ENCODE data around the gene SLC47A1.
"Not testable (repeated sequence)": the region's sequence is repeated elsewhere in the genome, so short reads cannot be mapped to it uniquely, and the experiment has no call there.

Gene SLC47A1

DNA sequence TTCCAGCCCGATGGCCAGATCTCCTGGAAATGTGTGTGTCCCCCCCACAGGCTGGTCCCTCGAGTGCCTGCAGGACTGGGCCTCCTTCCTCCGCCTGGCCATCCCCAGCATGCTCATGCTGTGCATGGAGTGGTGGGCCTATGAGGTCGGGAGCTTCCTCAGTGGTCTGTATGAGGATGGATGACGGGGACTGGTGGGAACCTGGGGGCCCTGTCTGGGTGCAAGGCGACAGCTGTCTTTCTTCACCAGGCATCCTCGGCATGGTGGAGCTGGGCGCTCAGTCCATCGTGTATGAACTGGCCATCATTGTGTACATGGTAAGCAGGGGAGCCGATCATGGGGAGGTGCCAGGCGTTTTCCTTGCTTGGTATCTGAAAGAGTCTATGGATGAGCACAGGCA is 22.1 kb downstream of the SLC47A1 start:
- no peak for DNase-seq

DNA sequence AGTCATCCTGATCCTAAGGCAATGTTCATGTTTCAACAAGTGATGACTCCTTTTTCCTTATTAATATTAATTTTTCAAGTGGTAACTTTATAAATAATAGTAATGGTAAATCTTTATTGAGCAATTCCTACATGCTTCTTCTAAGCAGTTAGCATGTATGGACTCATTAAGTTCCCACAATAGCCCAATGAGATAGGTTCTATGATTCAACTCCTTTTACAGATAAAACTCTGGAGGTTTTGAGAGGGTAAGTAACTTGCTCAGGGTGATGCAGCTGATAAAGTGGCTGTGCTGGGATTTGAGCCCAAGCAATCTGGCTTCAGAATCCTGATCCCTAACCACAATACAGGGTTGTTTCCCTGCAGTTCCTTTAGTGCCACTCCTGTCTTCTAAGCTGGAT is 25.3 kb downstream of the SLC47A1 start:
- no peak for DNase-seq

DNA sequence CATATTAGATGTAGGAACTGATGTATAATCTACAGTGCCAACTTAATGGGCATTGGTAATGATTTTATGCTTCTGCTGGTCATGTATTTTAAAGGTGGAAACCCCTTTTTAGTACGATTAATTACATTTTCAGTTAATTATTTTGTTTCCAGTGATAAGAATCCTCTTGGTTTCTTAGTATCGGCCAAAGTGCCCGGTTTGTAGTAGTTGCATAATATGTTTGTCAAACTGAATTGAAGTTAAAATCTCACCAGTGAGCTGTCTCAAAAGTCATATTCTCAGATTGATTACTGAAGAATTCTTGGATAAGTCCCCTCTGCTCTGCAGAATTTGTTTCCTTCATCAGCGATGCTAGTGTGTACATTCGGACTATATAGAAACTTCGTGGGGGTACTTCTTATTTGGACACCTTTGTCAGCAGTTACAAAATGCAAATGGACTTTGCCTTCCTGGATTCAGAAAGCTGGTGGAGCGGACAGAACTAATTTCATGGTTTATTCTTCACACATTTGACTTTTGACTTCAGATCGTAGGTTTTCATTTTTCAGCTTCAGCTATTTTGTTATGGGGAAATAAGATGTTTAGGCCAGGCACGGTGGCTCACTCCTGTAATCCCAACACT is 28.2 kb downstream of the SLC47A1 start:
- DNase-seq = no peak

GRCh38 chr17:19565817-19566575 is 32.3 kb downstream of the SLC47A1 start:
- no peak for DNase-seq

DNA sequence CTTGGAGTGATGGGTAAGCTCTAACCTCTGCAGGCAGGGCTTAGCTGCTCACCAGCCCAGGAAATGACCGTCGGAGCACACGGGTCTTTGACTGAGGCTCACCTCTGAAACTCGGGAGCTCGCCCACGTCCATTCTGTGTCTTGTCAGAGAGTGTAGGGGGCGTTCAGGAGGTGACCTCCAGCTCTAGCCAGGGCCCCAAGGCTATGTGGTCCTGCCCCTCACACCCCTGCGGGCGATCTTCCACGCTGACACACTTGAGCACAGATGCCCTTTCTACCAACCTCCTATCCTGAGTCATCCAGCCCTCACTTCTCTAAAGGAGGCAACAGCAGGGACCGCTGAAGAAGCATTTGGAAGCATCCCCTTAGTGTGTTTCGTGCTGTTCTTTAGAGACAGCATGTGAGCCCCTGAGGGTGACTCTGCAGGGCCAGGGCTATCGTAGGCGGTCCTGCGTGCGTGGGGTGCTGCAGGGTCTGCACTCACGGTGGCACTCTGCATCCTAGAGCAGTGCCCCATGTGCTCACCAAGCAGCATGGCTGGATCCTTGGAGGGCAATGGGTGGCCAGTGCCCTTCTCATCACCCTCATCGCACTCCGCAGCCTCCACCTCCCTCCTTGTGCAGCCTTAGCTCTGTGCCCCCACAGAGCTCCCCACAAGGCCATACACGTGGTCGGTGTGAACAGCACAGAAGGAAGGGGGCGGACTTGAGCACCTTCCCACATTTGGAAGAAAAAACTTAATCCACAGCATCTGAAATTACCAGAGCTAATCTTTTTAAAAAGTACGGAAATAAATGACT is 33.8 kb downstream of the SLC47A1 start:
- no peak for DNase-seq

- no peak for DNase-seq
Observed at GRCh38 chr17:19568016-19568350, 34.3 kb downstream of the SLC47A1 start.

- no peak for DNase-seq
Observed at GRCh38 chr17:19569785-19570543, 36.3 kb downstream of the SLC47A1 start.

DNA sequence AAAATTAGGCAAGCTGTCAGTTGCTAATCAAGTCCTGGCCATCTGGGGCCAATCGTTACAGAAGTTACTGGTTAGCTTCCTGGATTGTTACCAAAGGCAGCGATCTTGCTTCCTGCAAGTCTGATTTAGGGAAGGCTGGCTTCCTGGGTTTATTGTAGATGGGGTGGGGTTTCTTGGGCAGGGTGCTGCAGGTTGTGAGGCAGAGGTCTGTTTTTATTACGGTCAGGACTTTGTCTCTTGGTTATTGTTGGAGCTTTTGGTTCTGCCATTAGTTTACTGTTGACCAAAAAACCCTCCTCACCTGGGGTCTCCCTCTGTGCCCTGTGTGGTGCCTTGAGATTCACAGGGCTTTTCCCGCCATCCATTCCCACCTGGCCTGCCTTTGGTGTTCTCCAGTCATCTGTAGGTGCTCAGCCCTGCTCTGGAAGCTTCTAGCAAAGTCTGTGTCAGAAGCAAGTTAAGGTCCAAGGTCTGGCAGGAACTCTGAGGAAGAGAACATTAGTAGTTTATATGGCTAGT is 36.9 kb downstream of the SLC47A1 start:
- no peak for DNase-seq

- no peak for DNase-seq
Observed at GRCh38 chr17:19573075-19573474, 39.4 kb downstream of the SLC47A1 start.

DNA sequence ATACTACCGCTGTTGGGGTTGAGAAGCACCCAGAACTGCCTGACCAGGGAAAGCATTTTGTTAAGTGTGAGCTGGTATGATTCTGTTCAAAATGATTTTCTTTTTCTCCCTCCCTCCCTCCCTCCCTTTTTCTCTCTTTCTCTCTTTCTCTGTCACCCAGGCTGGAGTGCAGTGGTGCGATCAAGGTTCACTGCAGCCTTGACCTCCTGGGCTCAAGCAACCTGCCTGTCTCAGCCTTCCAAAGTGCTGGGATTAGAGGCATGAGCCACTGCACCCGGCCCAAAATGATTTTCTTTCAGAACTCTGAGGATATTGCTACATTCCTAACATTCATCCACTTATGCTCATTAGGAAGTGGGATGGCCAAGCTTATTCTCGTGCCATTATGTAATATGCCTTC is 41.3 kb downstream of the SLC47A1 start:
- no peak for DNase-seq

DNA sequence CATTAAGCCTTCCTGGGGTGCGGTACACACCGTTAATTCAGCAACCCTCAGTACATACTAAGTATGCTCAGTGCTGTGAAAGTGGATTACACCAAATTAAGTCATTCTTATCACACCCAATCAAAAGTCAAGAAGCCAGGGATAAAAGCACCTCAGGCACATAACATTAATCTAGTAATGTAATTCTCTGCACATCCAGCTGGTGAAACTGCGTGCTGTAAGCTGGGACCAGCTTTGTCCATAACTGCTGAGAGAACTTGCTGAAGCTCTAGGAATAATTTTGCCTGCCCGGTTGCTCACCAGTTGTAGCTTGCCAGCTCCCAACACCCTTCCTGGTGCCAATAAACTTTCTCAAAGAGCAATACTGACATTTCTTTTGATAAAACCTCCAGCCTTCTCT is 44.9 kb downstream of the SLC47A1 start:
- DNase-seq = no peak

GRCh38 chr17:19579192-19579761 is 45.6 kb downstream of the SLC47A1 start:
- DNase-seq = no peak

DNA sequence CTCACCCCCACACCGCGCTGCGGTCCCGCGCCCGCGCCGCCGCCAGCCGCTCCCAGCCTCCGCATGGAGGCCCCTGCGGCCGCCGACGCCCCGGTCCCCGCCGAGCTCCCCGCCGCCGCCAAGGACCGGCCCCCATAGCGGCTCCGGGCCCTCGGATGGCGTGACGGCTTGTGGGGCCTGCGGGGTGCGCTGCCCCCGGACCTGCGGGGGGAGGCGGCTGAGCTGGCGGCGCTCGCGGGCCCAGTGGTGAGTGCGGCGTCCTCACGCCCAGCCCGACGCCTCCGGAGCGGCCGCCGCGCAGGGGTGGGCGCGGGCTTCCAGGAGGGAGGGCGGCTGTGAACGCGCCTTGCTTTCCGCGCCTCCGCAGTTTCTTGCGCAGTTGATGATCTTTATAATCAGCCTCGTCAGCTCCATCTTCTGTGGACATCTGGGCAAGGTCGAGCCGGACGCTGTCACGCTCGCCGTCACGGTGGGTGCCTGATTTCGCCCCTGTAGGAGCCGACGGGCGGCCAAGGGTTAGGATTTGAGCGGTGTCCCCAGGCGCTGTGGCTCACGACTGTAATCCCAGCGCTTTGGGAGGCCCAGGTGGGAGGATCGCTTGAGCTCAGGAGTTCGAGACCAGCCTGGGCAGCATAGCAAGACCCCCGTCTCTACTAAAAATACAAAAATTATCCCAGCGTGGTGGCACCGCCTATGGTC is 46.4 kb downstream of the SLC47A1 start:
- DNase-seq = peak; percentile 43

GRCh38 chr17:19580566-19580920 is 46.9 kb downstream of the SLC47A1 start:
- DNase-seq = not testable (repeated sequence)

- DNase-seq = not testable (repeated sequence)
Observed at GRCh38 chr17:19582152-19582551, 48.5 kb downstream of the SLC47A1 start.

- DNase-seq = peak; percentile 26
Observed at GRCh38 chr17:19583871-19584270, 50.2 kb downstream of the SLC47A1 start.

DNA sequence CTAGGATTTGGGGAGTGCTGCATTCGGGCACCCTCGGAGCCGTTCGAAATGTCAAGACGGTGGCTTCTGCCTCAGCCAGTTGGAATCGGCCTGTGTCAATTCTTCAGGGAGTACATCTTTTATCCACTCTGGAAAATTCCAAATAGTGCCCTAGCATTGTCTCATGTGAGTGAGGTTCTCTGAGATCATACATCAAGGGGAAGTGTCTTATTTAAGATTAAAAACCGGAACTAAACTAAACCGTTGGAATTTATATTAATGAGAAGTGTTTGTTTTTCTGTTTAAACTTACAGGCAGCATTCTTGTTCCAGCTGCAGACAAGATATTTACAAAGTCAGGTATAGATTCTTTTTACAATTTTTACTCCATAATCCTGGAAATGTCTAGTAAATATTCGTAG is 56.8 kb downstream of the SLC47A1 start:
- no peak for DNase-seq

DNA sequence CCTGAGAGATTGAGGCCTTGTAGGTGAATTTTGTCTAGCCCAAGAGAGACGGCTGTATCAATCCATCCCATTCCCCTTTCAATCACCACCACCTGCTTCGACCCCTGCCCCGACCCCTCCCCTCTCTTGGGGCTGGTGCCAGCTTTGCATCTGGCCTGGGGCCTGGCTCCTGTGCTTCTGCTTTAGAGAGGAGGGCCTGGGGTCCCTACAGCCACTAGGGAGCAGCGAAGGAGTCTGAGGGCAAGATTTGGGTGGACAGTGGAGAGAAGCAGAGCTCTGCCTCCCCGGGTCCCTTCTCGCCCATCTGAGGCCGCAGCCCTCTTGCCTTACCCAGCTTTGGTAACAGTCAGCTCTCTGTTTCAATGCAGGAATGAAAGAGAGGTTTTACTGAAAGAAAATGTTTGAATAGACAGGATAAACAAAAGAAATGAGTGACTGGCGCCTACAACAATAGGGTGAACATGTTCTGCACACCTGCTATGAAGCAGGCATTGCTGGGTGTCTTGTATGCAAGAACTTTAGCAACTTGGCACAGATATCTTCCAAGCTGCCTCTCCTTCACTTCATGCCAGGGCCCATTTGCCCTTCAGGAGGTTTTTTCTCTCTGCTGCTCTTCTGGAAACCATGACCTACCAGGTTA is 57.4 kb downstream of the SLC47A1 start:
- DNase-seq = no peak

DNA sequence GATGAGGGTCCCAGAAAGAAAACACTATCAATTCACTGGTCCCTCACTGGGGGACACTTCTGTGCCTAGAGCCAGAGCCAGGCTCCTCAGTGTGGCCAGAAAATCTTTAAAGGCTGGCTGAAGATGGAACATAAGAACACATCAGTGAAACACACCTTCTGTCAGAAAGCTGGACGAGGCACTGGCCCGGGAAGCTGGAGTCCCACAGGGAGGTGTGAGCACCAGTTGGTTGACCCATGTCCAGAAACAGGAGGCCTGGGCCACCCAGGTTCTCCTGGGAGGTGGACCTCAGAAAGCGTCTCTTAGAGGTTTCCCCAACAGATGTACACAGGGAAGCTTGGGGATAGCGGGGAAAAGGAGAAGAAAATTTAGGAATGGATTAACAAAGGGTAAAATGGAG is 58.7 kb downstream of the SLC47A1 start:
- DNase-seq = no peak

DNA sequence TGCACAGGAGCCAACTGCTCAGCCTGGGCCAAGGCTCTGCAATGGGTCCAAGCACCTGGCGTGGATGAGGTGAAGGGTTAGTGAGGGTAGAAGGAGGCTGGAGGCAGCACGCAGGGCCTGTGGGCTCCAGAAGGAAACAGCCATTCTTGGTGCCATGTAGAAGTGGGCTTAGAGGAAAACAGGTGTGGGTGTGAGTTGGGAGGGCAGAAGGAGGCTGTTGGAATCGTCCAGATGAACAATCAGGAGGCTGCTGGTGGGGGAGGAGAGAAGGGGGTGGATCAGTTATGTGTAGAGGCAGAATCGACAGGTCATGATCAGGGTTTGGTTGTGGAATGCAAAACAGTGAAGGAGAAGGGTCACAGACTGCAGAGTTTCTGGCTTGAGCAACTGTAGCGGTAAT is 63.2 kb downstream of the SLC47A1 start:
- no peak for DNase-seq

DNA sequence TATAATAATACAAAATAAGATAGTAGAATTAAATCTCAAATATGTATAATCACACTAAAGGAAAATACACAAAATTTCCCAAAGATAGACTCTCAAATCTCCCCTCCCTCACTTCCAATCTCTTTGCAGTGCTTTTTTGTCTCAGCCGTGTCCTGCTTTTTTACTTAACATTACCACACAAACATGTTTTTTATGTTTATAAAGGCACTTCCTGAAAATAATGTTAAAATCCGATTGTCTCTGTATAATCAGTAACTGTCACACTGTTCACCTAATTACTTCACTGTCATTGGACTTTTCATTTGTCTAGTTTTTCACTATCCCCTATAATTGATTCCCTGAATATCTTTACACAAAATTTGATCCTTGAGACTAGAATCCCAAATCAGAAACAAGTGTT is 76.7 kb downstream of the SLC47A1 start:
- no peak for DNase-seq

DNA sequence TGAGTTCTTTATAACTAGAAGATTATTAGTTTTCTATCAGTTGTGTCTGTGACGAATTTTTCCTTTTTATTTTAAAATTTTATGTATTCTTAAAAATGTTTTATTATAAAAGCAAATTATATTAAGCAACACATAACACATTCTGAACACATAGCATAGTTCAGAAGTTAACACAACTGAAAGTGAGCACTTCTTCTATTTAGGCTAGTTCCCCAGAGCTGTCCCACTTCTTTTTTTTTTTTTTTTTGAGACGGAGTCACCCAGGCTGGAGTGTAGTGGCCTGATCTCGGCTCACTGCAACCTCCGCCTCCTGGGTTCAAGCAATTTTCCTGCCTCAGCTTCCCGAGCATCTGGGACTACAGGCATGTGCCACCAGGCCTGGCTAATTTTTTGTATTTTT is 77.2 kb downstream of the SLC47A1 start:
- no peak for DNase-seq

Data from femur (tissue), 1 donor.